Loucy (cell line): Measurements from ENCODE around the gene TECPR1.

Experiments used
- H2AFZ ChIP-seq: fragments of 200-600 bp; sonication (generic); 2 replicates; pipeline ENCODE4 v1.6.0; 2016; ENCODE audit warnings: antibody characterized with exemption, mild to moderate bottlenecking, low read length, moderate library complexity
- H3F3A ChIP-seq: fragments of 200-600 bp; 2 replicates; pipeline ENCODE4 v1.6.0; 2016; ENCODE audit warnings: antibody characterized with exemption, low read depth, mild to moderate bottlenecking
- H3K27me3 ChIP-seq: fragments of 200-600 bp; sonication (generic); 2 replicates; pipeline ENCODE4 v1.6.1; 2014; ENCODE audit warnings: low read length, mild to moderate bottlenecking; ENCODE audit not compliant: insufficient read depth, poor library complexity, severe bottlenecking
- H3K36me3 ChIP-seq: fragments of 200-600 bp; sonication (generic); 2 replicates; pipeline ENCODE4 v1.6.1; 2016; ENCODE audit warnings: low read length; ENCODE audit not compliant: insufficient read depth
- H3K4me1 ChIP-seq: fragments of 200-600 bp; sonication (generic); 2 replicates; pipeline ENCODE4 v1.5.1; 2014; ENCODE audit warnings: low read length, mild to moderate bottlenecking; ENCODE audit not compliant: insufficient read depth, poor library complexity, severe bottlenecking
- H3K4me2 ChIP-seq: fragments of 200-600 bp; sonication (generic); 2 replicates; pipeline ENCODE4 v1.6.0; 2014; ENCODE audit warnings: antibody characterized with exemption, low read length, low read depth, mild to moderate bottlenecking; ENCODE audit not compliant: poor library complexity, severe bottlenecking
- H3K4me3 ChIP-seq: fragments of 200-600 bp; sonication (generic); 2 replicates; pipeline ENCODE4 v1.5.1; 2014; ENCODE audit warnings: low read length, mild to moderate bottlenecking, mixed read lengths; ENCODE audit not compliant: poor library complexity, severe bottlenecking
- H3K79me2 ChIP-seq: fragments of 200-600 bp; sonication (generic); 2 replicates; pipeline ENCODE4 v1.6.1; 2014; ENCODE audit warnings: low read length; ENCODE audit not compliant: insufficient read depth
- H3K9ac ChIP-seq: fragments of 200-600 bp; sonication (generic); 2 replicates; pipeline ENCODE4 v1.6.0; 2014; ENCODE audit warnings: mild to moderate bottlenecking, low read depth, low read length, moderate library complexity; ENCODE audit not compliant: poor library complexity, severe bottlenecking
- H3K9me2 ChIP-seq: fragments of 200-600 bp; sonication (generic); replicated peaks from 2 replicates; pipeline ENCODE4 v1.6.1; 2016; ENCODE audit warnings: low read depth, low read length, mixed read lengths
- H3K9me3 ChIP-seq: fragments of 200-600 bp; sonication (generic); 2 replicates; pipeline ENCODE4 v1.6.1; 2014; ENCODE audit warnings: mild to moderate bottlenecking, antibody characterized with exemption, low read length, low read depth; ENCODE audit not compliant: insufficient read depth
- H4K20me1 ChIP-seq: fragments of 200-600 bp; sonication (generic); 2 replicates; pipeline ENCODE4 v1.6.0; 2014; ENCODE audit warnings: antibody characterized with exemption, low read length, mild to moderate bottlenecking; ENCODE audit not compliant: insufficient read depth, poor library complexity, severe bottlenecking
- CTCF ChIP-seq: fragments of 200-600 bp; sonication (generic); conservative IDR thresholded peaks from 2 replicates; pipeline ENCODE4 v1.5.1; 2014; ENCODE audit warnings: mild to moderate bottlenecking, antibody characterized with exemption, low read length
- EZH2phosphoT487 ChIP-seq: fragments of 200-600 bp; IDR thresholded peaks from 2 replicates; pipeline ENCODE4 v1.6.1; 2018; ENCODE audit warnings: antibody characterized with exemption, mild to moderate bottlenecking, moderate library complexity, borderline replicate concordance

Gene TECPR1

GRCh38 chr7:98256431-98256830 lies 4.4 kb upstream of the TECPR1 start:
- Histone ChIP-seq H3K4me3 (no peak overlapping the region), H3F3A (no peaks in the 10 kb centered on the region), H3K9ac (no peak overlapping the region), H3K9me3 (no peaks in the 10 kb centered on the region), H3K4me2 (no peak overlapping the region), H3K9me2 (no peaks in the 10 kb centered on the region), H3K36me3 (no peaks in the 10 kb centered on the region), H4K20me1 (peaks cover 16% of the 10 kb centered on the region), H3K27me3 (no peaks in the 10 kb centered on the region), H3K4me1 (peaks cover 13% of the 10 kb centered on the region), H2AFZ (no peak overlapping the region), H3K79me2 (peaks cover 28% of the 10 kb centered on the region)
- TF ChIP-seq EZH2phosphoT487, result no peak
- no peak for TF ChIP-seq CTCF

GRCh38 chr7:98254951-98255610 lies 3.0 kb upstream of the TECPR1 start:
- H3K79me2 ChIP-seq, result peaks cover 33% of the 10 kb centered on the region
- no peak overlapping the region for H3K4me3 ChIP-seq
- no peaks in the 10 kb centered on the region for H3F3A ChIP-seq
- H2AFZ ChIP-seq, result no peak overlapping the region
- no peaks in the 10 kb centered on the region for H3K27me3 ChIP-seq
- TF ChIP-seq EZH2phosphoT487, result no peak
- no peak for TF ChIP-seq CTCF
- H4K20me1 ChIP-seq, result peaks cover 16% of the 10 kb centered on the region
- H3K9ac ChIP-seq, result no peak overlapping the region
- H3K9me3 ChIP-seq, result no peaks in the 10 kb centered on the region
- H3K4me2 ChIP-seq, result no peak overlapping the region
- H3K4me1 ChIP-seq, result peaks cover 19% of the 10 kb centered on the region
- H3K36me3 ChIP-seq, result no peaks in the 10 kb centered on the region
- H3K9me2 ChIP-seq, result no peaks in the 10 kb centered on the region

GRCh38 chr7:98254516-98254915 lies 2.5 kb upstream of the TECPR1 start:
- Histone ChIP-seq H2AFZ (no peak overlapping the region), H3K79me2 (peaks cover 38% of the 10 kb centered on the region), H4K20me1 (peaks cover 16% of the 10 kb centered on the region), H3K9me2 (no peaks in the 10 kb centered on the region), H3K9me3 (no peaks in the 10 kb centered on the region), H3K36me3 (no peaks in the 10 kb centered on the region), H3K4me3 (no peak overlapping the region), H3K4me2 (no peak overlapping the region), H3K9ac (no peak overlapping the region), H3K27me3 (no peaks in the 10 kb centered on the region), H3K4me1 (peaks cover 21% of the 10 kb centered on the region), H3F3A (no peaks in the 10 kb centered on the region)
- TF ChIP-seq EZH2phosphoT487 (no peak), CTCF (no peak)
